ENCODE data around the gene CSF3.
A peak's percentile ranks its signal among the peaks of the same experiment; 100 is the strongest.

The CSF3 gene

GRCh38 chr17:39980351-39981206 is 34.7 kb upstream of the CSF3 start, which contains the start of gene PSMD3:
TSS of gene PSMD3 (plus strand) at chr17:39980807. CDS start at chr17:39980971, 164 bp downstream.
- peak; percentile 95 for ATAC-seq
- TF ChIP-seq TCF4 (CRISPR knock-in tag; IDR thresholded peaks at IDR 0.05; ENCODE audit: borderline replicate concordance) (0 out of 2 replicates have a peak, but pooled peaks have one; percentile 15), ZFP3 (CRISPR knock-in tag; IDR thresholded peaks at IDR 0.05) (peak; percentile 25; the same call in 1 of the 2 replicates), BACH2 (CRISPR knock-in tag; IDR thresholded peaks at IDR 0.05; ENCODE audit: borderline replicate concordance) (no peak), ZNF70 (CRISPR knock-in tag; IDR thresholded peaks at IDR 0.05) (peak; percentile 25; the same call in 1 of the 2 replicates), GLIS3 (CRISPR knock-in tag; IDR thresholded peaks at IDR 0.05) (no peak), ZFP30 (CRISPR knock-in tag; IDR thresholded peaks at IDR 0.05) (no peak)
- TF ChIP-seq, protein P1, sequence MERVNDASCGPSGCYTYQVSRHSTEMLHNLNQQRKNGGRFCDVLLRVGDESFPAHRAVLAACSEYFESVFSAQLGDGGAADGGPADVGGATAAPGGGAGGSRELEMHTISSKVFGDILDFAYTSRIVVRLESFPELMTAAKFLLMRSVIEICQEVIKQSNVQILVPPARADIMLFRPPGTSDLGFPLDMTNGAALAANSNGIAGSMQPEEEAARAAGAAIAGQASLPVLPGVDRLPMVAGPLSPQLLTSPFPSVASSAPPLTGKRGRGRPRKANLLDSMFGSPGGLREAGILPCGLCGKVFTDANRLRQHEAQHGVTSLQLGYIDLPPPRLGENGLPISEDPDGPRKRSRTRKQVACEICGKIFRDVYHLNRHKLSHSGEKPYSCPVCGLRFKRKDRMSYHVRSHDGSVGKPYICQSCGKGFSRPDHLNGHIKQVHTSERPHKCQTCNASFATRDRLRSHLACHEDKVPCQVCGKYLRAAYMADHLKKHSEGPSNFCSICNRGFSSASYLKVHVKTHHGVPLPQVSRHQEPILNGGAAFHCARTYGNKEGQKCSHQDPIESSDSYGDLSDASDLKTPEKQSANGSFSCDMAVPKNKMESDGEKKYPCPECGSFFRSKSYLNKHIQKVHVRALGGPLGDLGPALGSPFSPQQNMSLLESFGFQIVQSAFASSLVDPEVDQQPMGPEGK (CRISPR knock-in tag; IDR thresholded peaks at IDR 0.05; ENCODE audit: borderline replicate concordance) = peak; percentile 57; the same call in 1 of the 2 replicates

DNA sequence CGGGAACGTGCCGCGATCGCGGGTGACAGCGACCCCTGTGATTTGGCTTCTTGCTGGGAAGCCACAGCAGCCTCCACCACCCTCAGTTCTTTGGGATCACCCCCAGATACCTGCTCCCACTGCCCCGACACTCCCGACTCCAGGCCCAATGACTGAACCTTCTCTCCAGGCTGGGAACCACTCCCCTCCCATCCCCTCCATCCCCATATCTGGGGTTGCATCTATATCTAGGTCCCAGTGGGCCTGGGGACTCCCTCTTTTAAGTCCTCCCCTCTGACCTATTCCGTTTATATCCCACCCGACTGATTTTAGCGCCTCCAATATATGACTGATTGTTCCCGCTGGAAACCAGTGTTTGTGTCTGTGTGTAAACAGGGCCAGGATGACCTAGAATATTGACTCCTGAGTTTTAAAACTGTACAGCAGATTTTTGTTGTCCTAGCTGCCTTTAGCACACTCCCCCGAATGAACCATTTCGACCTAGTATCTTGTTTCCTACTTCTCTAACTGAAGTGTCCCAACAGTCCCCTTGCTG is 34.0 kb upstream of the CSF3 start:
- no peak for TF ChIP-seq BACH2 (CRISPR knock-in tag; IDR thresholded peaks at IDR 0.05; ENCODE audit: borderline replicate concordance)
- no peak for TF ChIP-seq POU6F1 (CRISPR knock-in tag; IDR thresholded peaks at IDR 0.05; ENCODE audit: borderline replicate concordance, low read depth)
- TF ChIP-seq ZFP3 (CRISPR knock-in tag; IDR thresholded peaks at IDR 0.05) = no peak
- TF ChIP-seq RARB (CRISPR knock-in tag; IDR thresholded peaks at IDR 0.05) = no peak
- TF ChIP-seq ZNF565 (CRISPR knock-in tag; conservative IDR thresholded peaks at IDR 0.05; ENCODE audit: low read depth) = no peak
- TF ChIP-seq ZFP30 (CRISPR knock-in tag; IDR thresholded peaks at IDR 0.05) = no peak
- no peak for TF ChIP-seq CSDC2 (CRISPR knock-in tag; IDR thresholded peaks at IDR 0.05)
- no peak for TF ChIP-seq OSR1 (CRISPR knock-in tag; IDR thresholded peaks at IDR 0.05)
- ATAC-seq = peak; percentile 2

DNA sequence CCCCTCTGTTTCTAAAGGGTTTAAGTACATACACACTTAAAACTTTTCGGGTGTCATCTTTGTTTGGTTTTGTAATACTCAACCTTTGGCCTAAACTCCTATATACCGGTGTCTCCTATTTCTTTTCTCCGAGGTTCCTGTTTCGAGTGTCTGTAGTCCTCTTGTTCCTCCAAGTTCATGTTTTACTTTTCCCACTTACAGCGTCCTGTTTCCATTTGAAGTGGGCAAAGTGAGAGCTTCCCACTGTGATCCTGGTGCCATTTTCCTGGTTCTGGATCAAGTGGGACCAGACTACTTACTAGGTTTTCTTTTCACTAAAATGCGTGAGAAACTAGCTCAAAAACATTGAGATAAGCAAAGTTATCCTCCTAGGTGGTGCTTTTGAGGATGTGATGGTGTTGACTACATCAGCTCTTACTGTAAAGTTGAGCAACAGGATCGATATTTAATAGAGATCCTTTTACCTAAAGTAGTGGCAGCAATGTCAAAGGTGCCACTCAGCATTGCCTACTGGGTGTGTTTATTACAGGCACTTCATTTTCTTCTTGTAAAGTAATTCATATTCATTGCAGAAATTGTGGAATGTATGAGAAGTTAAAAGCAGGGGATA is 33.4 kb upstream of the CSF3 start:
- no peak for TF ChIP-seq OSR1 (CRISPR knock-in tag; IDR thresholded peaks at IDR 0.05)
- no peak for ATAC-seq

- TF ChIP-seq BACH2 (CRISPR knock-in tag; IDR thresholded peaks at IDR 0.05; ENCODE audit: borderline replicate concordance) (no peak), ZNF8 (CRISPR knock-in tag; IDR thresholded peaks at IDR 0.05) (no peak), ARNTL (CRISPR knock-in tag; IDR thresholded peaks at IDR 0.05; ENCODE audit: borderline replicate concordance, low read depth) (no peak), TSHZ2 (CRISPR knock-in tag; IDR thresholded peaks at IDR 0.05) (no peak), ISL1 (CRISPR knock-in tag; IDR thresholded peaks at IDR 0.05) (no peak), ZNF70 (CRISPR knock-in tag; IDR thresholded peaks at IDR 0.05) (no peak), ESRRG (CRISPR knock-in tag; IDR thresholded peaks at IDR 0.05) (no peak), ZFP30 (CRISPR knock-in tag; IDR thresholded peaks at IDR 0.05) (no peak)
- TF ChIP-seq, protein P2, sequence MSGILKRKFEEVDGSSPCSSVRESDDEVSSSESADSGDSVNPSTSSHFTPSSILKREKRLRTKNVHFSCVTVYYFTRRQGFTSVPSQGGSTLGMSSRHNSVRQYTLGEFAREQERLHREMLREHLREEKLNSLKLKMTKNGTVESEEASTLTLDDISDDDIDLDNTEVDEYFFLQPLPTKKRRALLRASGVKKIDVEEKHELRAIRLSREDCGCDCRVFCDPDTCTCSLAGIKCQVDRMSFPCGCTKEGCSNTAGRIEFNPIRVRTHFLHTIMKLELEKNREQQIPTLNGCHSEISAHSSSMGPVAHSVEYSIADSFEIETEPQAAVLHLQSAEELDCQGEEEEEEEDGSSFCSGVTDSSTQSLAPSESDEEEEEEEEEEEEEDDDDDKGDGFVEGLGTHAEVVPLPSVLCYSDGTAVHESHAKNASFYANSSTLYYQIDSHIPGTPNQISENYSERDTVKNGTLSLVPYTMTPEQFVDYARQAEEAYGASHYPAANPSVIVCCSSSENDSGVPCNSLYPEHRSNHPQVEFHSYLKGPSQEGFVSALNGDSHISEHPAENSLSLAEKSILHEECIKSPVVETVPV (CRISPR knock-in tag; IDR thresholded peaks at IDR 0.05) = no peak
- no peak for ATAC-seq
Measured at GRCh38 chr17:39988206-39988810, 26.9 kb upstream of the CSF3 start.

Measured in SK-N-SH treated with all-trans-retinoic acid at 6 μM for 48 hours (cell line).